Activated CD8-positive, alpha-beta memory T cell treated with anti-CD3 and anti-CD28 coated beads, Interleukin-2, amount 10 ng/mL, durations not matched to agents 7 days and 5 days (primary cell): ENCODE data around the gene SAMD11. TPM values are rescaled to one million over a fixed set of nuclear protein-coding genes. Genes with fewer than 3 reads are reported as not detected.
A peak's percentile ranks its signal among the peaks of the same experiment; 100 is the strongest.
"Not testable (repeated sequence)": the region's sequence is repeated elsewhere in the genome, so short reads cannot be mapped to it uniquely, and the experiment has no call there.

Experiments used
- ATAC-seq: fragments of 150-1000 bp; cut with Tn5 transposase; one replicate; pipeline ENCODE4 v1.10.0; 2021; ENCODE audit warnings: moderate library complexity
- CTCF ChIA-PET: fragments of 350-600 bp; sonication (Branson Sonifier 250); formaldehyde crosslinking; loops from one replicate; lab custom pipeline; 2021; ENCODE audit warnings: antibody characterized with exemption; lab: Charles Lee
- DNase-seq: peaks from one replicate; pipeline ENCODE4 v3.0.0-alpha.2; 2020
- H3K27ac Mint-ChIP-seq: one replicate; pipeline ENCODE4 v1.8.0; 2021; ENCODE audit warnings: mild to moderate bottlenecking, mixed read lengths
- H3K27me3 Mint-ChIP-seq: one replicate; pipeline ENCODE4 v1.8.0; 2021; ENCODE audit warnings: mixed read lengths
- H3K36me3 Mint-ChIP-seq: one replicate; pipeline ENCODE4 v1.8.0; 2021; ENCODE audit warnings: mild to moderate bottlenecking, mixed read lengths
- H3K4me1 Mint-ChIP-seq: one replicate; pipeline ENCODE4 v1.8.0; 2021; ENCODE audit warnings: mixed read lengths
- H3K4me3 Mint-ChIP-seq: one replicate; pipeline ENCODE4 v1.8.0; 2021; ENCODE audit warnings: mild to moderate bottlenecking, moderate library complexity, mixed read lengths
- H3K9me3 Mint-ChIP-seq: one replicate; pipeline ENCODE4 v1.8.0; 2022; ENCODE audit warnings: low read depth, mixed read lengths
- total RNA-seq, 2 experiments: library from RNA; stranded (reverse); gene quantifications; one replicate each; pipeline ENCODE4 v1.2.3, GENCODE V29; 2021

SAMD11 gene
- total RNA-seq, 2 experiments from 2014 or later = 0.61 TPM; not detected in 1

- Mint-ChIP-seq H3K4me3 (no peak overlapping the region), H3K27me3 (peaks cover 42% of the 10 kb centered on the region), H3K36me3 (peaks cover 8% of the 10 kb centered on the region), H3K4me1 (peaks cover 15% of the 10 kb centered on the region), H3K27ac (no peak overlapping the region), H3K9me3 (no peaks in the 10 kb centered on the region)
- DNase-seq (no peak), ATAC-seq (peak; percentile 11)
- CTCF ChIA-PET = interaction anchor here (0.8 to 4.4 kb wide), 11 partner anchors 17 to 121 kb away, joined by 3 to 34 read pairs (median 3); partner anchors contain the start of genes ISG15, NOC2L and PLEKHN1
Measured at GRCh38 chr1:942411-942821, 18.7 kb downstream of the SAMD11 start.

DNA sequence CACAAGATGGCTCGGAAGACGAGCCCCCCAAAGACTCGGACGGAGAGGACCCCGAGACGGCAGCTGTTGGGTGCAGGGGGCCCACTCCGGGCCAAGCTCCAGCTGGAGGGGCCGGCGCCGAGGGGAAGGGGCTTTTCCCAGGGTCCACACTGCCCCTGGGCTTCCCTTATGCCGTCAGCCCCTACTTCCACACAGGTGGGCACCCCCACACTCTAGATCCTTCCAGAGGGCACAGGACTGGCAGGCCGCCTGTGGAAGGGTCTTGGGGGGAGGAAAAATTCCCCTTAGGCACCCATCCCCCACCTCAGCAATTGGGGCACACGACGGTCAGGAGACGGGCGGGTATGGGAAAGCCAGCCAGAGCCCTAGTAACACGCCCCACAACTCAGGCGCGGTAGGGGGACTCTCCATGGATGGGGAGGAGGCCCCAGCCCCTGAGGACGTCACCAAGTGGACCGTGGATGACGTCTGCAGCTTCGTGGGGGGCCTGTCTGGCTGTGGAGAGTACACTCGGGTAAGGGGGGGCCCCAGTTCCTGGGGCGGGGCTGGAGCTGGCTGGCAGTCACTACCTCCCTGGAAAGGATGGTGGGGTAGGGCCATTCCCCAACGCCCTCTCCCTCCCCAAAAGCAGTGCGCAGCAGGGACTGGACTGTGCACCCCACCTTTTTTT, 19.3 kb downstream of the SAMD11 start:
- CTCF ChIA-PET = interaction anchor here (0.8 to 4.4 kb wide), 8 partner anchors 16 to 121 kb away, joined by 3 to 34 read pairs (median 3); partner anchors contain the start of genes ISG15, NOC2L and PLEKHN1
- ATAC-seq (no peak), DNase-seq (no peak)
- Mint-ChIP-seq H3K4me3 (no peak overlapping the region), H3K9me3 (no peaks in the 10 kb centered on the region), H3K4me1 (peaks cover 15% of the 10 kb centered on the region), H3K27me3 (peaks cover 38% of the 10 kb centered on the region), H3K36me3 (peaks cover 8% of the 10 kb centered on the region), H3K27ac (no peak overlapping the region)

GRCh38 chr1:943545-944340, 20.0 kb downstream of the SAMD11 start:
- peaks cover 15% of the 10 kb centered on the region for H3K4me1 Mint-ChIP-seq
- CTCF ChIA-PET = interaction anchor here (0.8 to 4.4 kb wide), 6 partner anchors 15 to 120 kb away, joined by 3 to 34 read pairs (median 4); partner anchors contain the start of genes ISG15 and NOC2L
- H3K36me3 Mint-ChIP-seq = peaks cover 8% of the 10 kb centered on the region
- peak overlapping the region; percentile 52 for H3K27ac Mint-ChIP-seq
- H3K9me3 Mint-ChIP-seq = no peaks in the 10 kb centered on the region
- DNase-seq = peak; percentile 46
- ATAC-seq = peak; percentile 18
- peaks cover 35% of the 10 kb centered on the region for H3K27me3 Mint-ChIP-seq
- H3K4me3 Mint-ChIP-seq = peak overlapping the region; percentile 66

DNA sequence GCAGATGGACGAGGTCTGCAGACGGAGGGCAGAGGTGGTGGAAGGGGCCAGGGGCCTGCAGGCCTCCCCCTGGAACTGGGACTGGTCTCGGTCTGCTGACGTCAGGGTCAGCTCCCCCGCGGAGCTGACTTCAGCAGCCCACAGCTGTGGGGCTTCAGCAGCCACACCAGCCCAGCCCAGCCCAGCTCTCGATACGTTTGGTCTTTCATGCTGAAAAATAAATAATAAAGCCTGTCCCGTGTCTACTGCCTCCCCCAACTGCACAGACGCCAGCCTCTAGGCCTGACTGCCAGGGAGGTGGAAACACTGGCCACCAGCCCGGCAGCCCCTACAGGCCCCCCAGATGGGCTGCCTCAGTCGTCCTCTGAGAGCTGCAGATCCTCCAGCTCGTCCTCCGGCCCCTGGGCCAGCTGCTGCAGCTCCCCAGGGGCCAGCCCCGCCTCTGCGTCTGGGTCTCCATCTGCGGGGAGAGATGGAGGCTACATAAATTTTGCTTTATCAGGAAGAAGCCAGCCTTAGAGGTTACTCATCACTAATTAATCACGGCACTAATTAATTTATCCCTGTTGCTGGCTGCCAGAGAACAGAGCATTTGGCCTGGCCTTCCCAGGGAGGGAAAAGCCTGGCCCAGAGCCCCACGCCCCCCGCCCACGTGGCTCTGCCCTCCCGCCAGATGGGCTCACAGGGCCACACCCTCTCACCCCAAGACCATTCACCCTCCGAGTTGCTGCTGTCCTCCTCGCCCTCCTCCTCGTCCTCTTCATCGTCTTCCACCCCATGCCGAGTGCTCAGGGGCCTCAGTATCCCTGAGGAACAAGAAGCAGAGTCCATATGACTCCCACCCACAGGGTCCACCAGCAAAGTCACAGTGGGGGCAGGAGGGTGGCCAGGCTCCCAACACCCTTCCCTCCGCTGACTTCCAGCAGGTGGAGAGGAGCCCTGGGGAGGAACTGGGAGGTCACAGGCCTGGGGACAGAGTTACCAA, 20.9 kb downstream of the SAMD11 start:
- Mint-ChIP-seq H3K36me3 (peaks cover 11% of the 10 kb centered on the region), H3K4me3 (peak overlapping the region; percentile 66), H3K9me3 (no peaks in the 10 kb centered on the region), H3K4me1 (peaks cover 15% of the 10 kb centered on the region), H3K27me3 (peaks cover 28% of the 10 kb centered on the region), H3K27ac (peak overlapping the region; percentile 52)
- ATAC-seq (peak; percentile 24), DNase-seq (peak; percentile 51)
- CTCF ChIA-PET = interaction anchor here (1.1 to 4.4 kb wide), 2 partner anchors 21 to 39 kb away, joined by 3 to 34 read pairs; no protein-coding TSS in a partner anchor

GRCh38 chr1:945688-946556, 22.2 kb downstream of the SAMD11 start:
- no peaks in the 10 kb centered on the region for H3K9me3 Mint-ChIP-seq
- peaks cover 22% of the 10 kb centered on the region for H3K27me3 Mint-ChIP-seq
- CTCF ChIA-PET = no interaction called here
- no peak for ATAC-seq
- H3K27ac Mint-ChIP-seq = no peak overlapping the region
- no peak overlapping the region for H3K4me3 Mint-ChIP-seq
- no peak for DNase-seq
- H3K36me3 Mint-ChIP-seq = peaks cover 21% of the 10 kb centered on the region
- peaks cover 9% of the 10 kb centered on the region for H3K4me1 Mint-ChIP-seq

DNA sequence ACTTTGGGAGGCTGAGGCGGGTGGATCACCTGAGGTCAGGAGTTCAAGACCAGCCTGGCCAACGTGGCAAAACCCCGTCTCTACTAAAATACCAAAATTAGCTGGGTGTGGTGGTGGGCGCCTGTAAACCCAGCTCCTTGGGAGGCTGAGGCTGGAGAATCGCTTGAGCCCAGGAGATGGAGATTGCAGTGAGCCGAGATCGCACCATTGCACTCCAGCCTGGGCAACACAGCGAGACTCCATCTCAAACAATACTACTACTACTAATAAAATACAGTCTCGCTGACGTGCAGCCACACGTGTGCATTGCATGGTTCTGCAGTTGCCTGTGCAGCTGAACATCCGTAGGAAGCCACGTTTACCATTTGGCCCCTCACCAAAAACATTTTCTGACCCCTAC, 23.1 kb downstream of the SAMD11 start:
- H3K36me3 Mint-ChIP-seq = peaks cover 25% of the 10 kb centered on the region
- ATAC-seq, DNase-seq, H3K4me1 Mint-ChIP-seq, H3K27ac Mint-ChIP-seq, CTCF ChIA-PET, H3K9me3 Mint-ChIP-seq, H3K4me3 Mint-ChIP-seq: not testable (repeated sequence)
- H3K27me3 Mint-ChIP-seq = peaks cover 15% of the 10 kb centered on the region

DNA sequence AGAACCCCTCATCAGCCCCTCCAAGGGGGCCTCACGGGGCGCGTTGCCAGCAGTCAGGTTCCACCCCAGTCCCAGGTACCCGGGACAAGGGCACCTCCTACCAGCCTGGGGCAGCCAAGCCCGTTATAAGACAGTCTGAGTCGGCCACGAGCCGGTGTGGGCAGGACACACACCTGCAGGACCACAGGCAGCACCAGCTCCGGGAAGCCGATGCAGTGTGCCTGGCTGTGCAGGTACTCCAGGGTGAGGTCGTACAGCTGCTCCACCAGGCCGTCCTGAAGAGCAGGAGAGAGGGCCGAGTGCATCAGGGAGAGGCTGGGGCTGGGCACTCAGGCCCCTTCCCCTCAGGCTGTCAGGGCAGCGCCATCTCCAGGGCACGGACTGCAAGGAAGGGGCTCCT, 24.2 kb downstream of the SAMD11 start:
- CTCF ChIA-PET = no interaction called here
- Mint-ChIP-seq H3K27ac (no peak overlapping the region), H3K9me3 (no peaks in the 10 kb centered on the region), H3K36me3 (peaks cover 28% of the 10 kb centered on the region), H3K4me3 (no peak overlapping the region), H3K4me1 (peaks cover 4% of the 10 kb centered on the region), H3K27me3 (peaks cover 14% of the 10 kb centered on the region)
- no peak for DNase-seq
- no peak for ATAC-seq

- peaks cover 34% of the 10 kb centered on the region for H3K36me3 Mint-ChIP-seq
- CTCF ChIA-PET = no interaction called here
Measured at GRCh38 chr1:950268-950667, 26.5 kb downstream of the SAMD11 start.

GRCh38 chr1:950881-951280, 27.2 kb downstream of the SAMD11 start:
- H3K27me3 Mint-ChIP-seq = no peaks in the 10 kb centered on the region
- H3K4me1 Mint-ChIP-seq = no peaks in the 10 kb centered on the region
- peaks cover 33% of the 10 kb centered on the region for H3K36me3 Mint-ChIP-seq
- no peak overlapping the region for H3K27ac Mint-ChIP-seq
- H3K4me3 Mint-ChIP-seq = no peak overlapping the region
- ATAC-seq (no peak), DNase-seq (no peak)
- no peaks in the 10 kb centered on the region for H3K9me3 Mint-ChIP-seq
- CTCF ChIA-PET = no interaction called here

More at GRCh38 chr1:950268-950667, 26.5 kb downstream of the SAMD11 start:
- Mint-ChIP-seq H3K27me3 (no peaks in the 10 kb centered on the region), H3K4me3 (no peak overlapping the region), H3K9me3 (no peaks in the 10 kb centered on the region), H3K27ac (no peak overlapping the region), H3K4me1 (no peaks in the 10 kb centered on the region)
- ATAC-seq = no peak
- DNase-seq = no peak

GRCh38 chr1:951364-951763, 27.6 kb downstream of the SAMD11 start:
- no peaks in the 10 kb centered on the region for H3K9me3 Mint-ChIP-seq

DNA sequence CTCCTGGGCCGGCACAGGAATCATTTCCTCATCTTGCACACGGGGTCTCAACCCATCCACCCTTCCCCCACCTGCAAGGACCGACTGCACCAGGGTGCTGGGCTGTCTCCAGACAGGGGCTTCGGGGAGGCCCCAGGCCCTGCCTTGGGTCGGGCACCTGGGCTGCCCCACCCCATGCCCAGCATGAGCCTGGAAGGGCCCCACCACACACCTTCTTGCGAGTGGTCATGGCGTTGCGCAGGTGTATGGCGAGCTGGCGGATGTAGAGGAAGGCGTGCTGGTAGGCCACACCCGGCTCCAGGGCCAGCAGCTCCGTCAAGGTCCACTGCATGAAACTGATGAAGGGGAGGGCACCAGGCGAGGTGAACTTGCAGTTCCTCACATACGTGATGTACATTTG, 28.5 kb downstream of the SAMD11 start:
- no peak for DNase-seq
- Mint-ChIP-seq H3K4me3 (no peak overlapping the region), H3K27ac (no peak overlapping the region), H3K4me1 (no peaks in the 10 kb centered on the region), H3K9me3 (no peaks in the 10 kb centered on the region), H3K36me3 (peaks cover 30% of the 10 kb centered on the region), H3K27me3 (no peaks in the 10 kb centered on the region)
- CTCF ChIA-PET = no interaction called here
- no peak for ATAC-seq

More at GRCh38 chr1:951364-951763, 27.6 kb downstream of the SAMD11 start:
- Mint-ChIP-seq H3K4me3 (no peak overlapping the region), H3K36me3 (peaks cover 31% of the 10 kb centered on the region), H3K27me3 (no peaks in the 10 kb centered on the region), H3K27ac (no peak overlapping the region), H3K4me1 (no peaks in the 10 kb centered on the region)
- DNase-seq = no peak
- ATAC-seq = no peak
- CTCF ChIA-PET = no interaction called here

DNA sequence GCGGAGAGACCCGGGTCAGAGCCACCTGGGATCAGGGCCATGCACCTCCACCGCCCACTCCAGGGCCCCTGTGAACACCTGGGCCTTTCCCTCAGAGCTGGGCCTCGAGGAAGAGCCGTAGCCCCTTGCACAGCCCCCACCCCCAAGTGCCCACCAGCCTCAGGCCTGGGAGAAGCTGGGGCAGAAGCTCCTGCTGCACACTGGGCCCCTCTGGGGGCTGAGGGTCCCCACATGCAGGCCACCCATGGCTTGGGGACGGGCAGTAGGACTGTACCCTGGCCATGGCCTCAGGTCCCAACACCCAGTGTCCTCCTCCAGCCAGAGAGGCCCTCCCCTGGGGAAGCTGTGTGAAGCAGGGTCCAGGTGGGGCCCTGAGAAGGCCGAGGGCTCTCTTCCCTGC, 28.9 kb downstream of the SAMD11 start:
- ATAC-seq (no peak), DNase-seq (no peak)
- Mint-ChIP-seq H3K4me1 (peaks cover 3% of the 10 kb centered on the region), H3K27me3 (no peaks in the 10 kb centered on the region), H3K4me3 (no peak overlapping the region), H3K9me3 (no peaks in the 10 kb centered on the region), H3K27ac (no peak overlapping the region), H3K36me3 (peaks cover 31% of the 10 kb centered on the region)
- CTCF ChIA-PET = no interaction called here
